CD4-positive, alpha-beta T cell (primary cell): ENCODE data around the gene CCDC33. TPM values are rescaled to one million over a fixed set of nuclear protein-coding genes. Genes with fewer than 3 reads are reported as not detected.

Source experiments
- ATAC-seq: fragments of 200-7000 bp; cut with Tn5 transposase; one replicate; pipeline ENCODE4 v1.10.0; 2022; ENCODE audit warnings: mild to moderate bottlenecking; ENCODE audit not compliant: poor library complexity
- CTCF ChIA-PET: fragments of 350-600 bp; sonication (Branson Sonifier 250); formaldehyde crosslinking; loops from one replicate; lab custom pipeline; 2021; ENCODE audit warnings: antibody characterized with exemption, inconsistent platforms; lab: Charles Lee
- POLR2A ChIA-PET: fragments of 350-600 bp; sonication (Branson Sonifier 250); formaldehyde crosslinking; loops from one replicate; lab custom pipeline; 2021; ENCODE audit warnings: antibody characterized with exemption, inconsistent platforms; lab: Charles Lee
- DNase-seq, 14 experiments: peaks; one replicate each; pipeline ENCODE4 v3.0.0-alpha.2; 2013 to 2020; ENCODE audit warnings: mixed read lengths in 2 of 14
- H3K27ac ChIP-seq, 2 donors: one replicate each; pipeline versions ENCODE4 v1.5.1 to v1.7.0; 2013; ENCODE audit warnings: low read length in 2 of 2, low read depth in 1 of 2, mild to moderate bottlenecking in 1 of 2
- H3K27me3 ChIP-seq, 2 experiments: 1 replicate in 1 of 2; 2 replicates in 1 of 2; pipeline versions ENCODE4 v1.6.1 to v1.7.0; 2013; ENCODE audit warnings: low read length in 2 of 2, control low read depth in 1 of 2, mild to moderate bottlenecking in 1 of 2, moderate library complexity in 1 of 2; ENCODE audit not compliant: insufficient read depth in 2 of 2, control insufficient read depth in 1 of 2
- H3K36me3 ChIP-seq: one replicate; pipeline ENCODE4 v1.6.1; 2013; ENCODE audit warnings: low read length, control low read depth; ENCODE audit not compliant: insufficient read depth
- H3K4me1 ChIP-seq: one replicate; pipeline ENCODE4 v1.6.1; 2013; ENCODE audit warnings: low read length, control low read depth; ENCODE audit not compliant: insufficient read depth
- H3K4me3 ChIP-seq: one replicate; pipeline ENCODE4 v1.5.1; 2013; ENCODE audit warnings: mild to moderate bottlenecking, low read length, moderate library complexity
- H3K9me3 ChIP-seq, 2 experiments: 1 replicate in 1 of 2; 2 replicates in 1 of 2; pipeline versions ENCODE4 v1.6.1 to v1.7.0; 2013; ENCODE audit warnings: low read length in 2 of 2, mild to moderate bottlenecking in 2 of 2, control low read depth in 1 of 2, moderate library complexity in 1 of 2; ENCODE audit not compliant: control insufficient read depth in 1 of 2, insufficient read depth in 1 of 2
- H3K27ac Mint-ChIP-seq: one replicate; pipeline ENCODE4 v1.8.0; 2020; ENCODE audit warnings: mixed read lengths
- H3K27me3 Mint-ChIP-seq: one replicate; pipeline ENCODE4 v1.8.0; 2021; ENCODE audit warnings: mixed read lengths
- H3K36me3 Mint-ChIP-seq: one replicate; pipeline ENCODE4 v1.8.0; 2021; ENCODE audit warnings: low read depth, mixed read lengths
- H3K4me1 Mint-ChIP-seq: one replicate; pipeline ENCODE4 v1.8.0; 2021; ENCODE audit warnings: low read depth, mixed read lengths
- H3K4me3 Mint-ChIP-seq: one replicate; pipeline ENCODE4 v1.8.0; 2020; ENCODE audit warnings: mild to moderate bottlenecking, mixed read lengths
- H3K9me3 Mint-ChIP-seq: one replicate; pipeline ENCODE4 v1.8.0; 2020; ENCODE audit warnings: mixed read lengths
- intact Hi-C, 2 experiments: fragments of 100-400 bp; cut with DNase I in 1 of 2; cut with micrococcal nuclease in 1 of 2; formaldehyde crosslinking; loops; one replicate each; pipeline versions ENCODE4 v1.15.1 to v1.9.0; 2023 to 2025; cut with DNase I, micrococcal nuclease
- total RNA-seq, 174 experiments: library from RNA in 2 of 174; stranded (reverse) in 2 of 174; gene quantifications; one replicate each; pipeline ENCODE4 v1.2.3 and lab custom pipeline; 2021 to 2026
- TF ChIP-seq, protein P1 (sequence below): fragments of 200-600 bp; IDR thresholded peaks from one replicate; pipeline ENCODE4 v1.8.0; 2022; ENCODE audit warnings: antibody characterized with exemption, mild to moderate bottlenecking

CCDC33 gene
- total RNA-seq, 2 experiments from 2014 or later = not detected

DNA sequence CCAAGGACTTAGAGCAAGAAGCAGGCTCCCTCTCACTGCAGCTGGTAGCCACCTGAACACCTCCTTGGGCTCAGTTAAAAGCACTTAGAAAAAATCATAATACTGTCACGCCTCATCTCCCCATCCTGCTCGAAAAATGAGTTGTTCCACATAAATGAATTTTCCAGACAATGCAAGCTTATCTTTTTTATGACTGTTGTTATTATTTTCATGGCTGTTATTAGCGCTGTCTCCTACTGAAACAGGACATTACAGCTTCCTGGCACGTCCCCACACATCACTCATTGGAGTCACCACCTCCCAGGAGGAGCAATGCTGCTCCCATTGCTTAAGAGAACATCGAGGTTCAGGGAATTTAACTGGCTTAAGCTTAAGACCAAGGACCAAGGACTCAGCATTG is 26.5 kb downstream of the CCDC33 start:
- CTCF ChIA-PET = no interaction called here
- Histone ChIP-seq H3K27me3 (peaks cover 4 to 7% of the 10 kb centered on the region in 2 experiments), H3K36me3 (no peaks in the 10 kb centered on the region), H3K9me3 (peaks cover 0 to 4% of the 10 kb centered on the region in 2 experiments), H3K4me1 (no peaks in the 10 kb centered on the region), H3K4me3 (no peak overlapping the region), H3K27ac (no peak overlapping the region)
- Mint-ChIP-seq H3K4me1 (no peaks in the 10 kb centered on the region), H3K9me3 (no peaks in the 10 kb centered on the region), H3K4me3 (no peak overlapping the region), H3K27me3 (peaks cover 54% of the 10 kb centered on the region), H3K27ac (no peak overlapping the region), H3K36me3 (no peaks in the 10 kb centered on the region)
- ATAC-seq (no peak), DNase-seq (no peak)
- intact Hi-C loops = no loop called here
- POLR2A ChIA-PET = no interaction called here
- TF ChIP-seq, protein P1, sequence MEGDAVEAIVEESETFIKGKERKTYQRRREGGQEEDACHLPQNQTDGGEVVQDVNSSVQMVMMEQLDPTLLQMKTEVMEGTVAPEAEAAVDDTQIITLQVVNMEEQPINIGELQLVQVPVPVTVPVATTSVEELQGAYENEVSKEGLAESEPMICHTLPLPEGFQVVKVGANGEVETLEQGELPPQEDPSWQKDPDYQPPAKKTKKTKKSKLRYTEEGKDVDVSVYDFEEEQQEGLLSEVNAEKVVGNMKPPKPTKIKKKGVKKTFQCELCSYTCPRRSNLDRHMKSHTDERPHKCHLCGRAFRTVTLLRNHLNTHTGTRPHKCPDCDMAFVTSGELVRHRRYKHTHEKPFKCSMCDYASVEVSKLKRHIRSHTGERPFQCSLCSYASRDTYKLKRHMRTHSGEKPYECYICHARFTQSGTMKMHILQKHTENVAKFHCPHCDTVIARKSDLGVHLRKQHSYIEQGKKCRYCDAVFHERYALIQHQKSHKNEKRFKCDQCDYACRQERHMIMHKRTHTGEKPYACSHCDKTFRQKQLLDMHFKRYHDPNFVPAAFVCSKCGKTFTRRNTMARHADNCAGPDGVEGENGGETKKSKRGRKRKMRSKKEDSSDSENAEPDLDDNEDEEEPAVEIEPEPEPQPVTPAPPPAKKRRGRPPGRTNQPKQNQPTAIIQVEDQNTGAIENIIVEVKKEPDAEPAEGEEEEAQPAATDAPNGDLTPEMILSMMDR = no peak

DNA sequence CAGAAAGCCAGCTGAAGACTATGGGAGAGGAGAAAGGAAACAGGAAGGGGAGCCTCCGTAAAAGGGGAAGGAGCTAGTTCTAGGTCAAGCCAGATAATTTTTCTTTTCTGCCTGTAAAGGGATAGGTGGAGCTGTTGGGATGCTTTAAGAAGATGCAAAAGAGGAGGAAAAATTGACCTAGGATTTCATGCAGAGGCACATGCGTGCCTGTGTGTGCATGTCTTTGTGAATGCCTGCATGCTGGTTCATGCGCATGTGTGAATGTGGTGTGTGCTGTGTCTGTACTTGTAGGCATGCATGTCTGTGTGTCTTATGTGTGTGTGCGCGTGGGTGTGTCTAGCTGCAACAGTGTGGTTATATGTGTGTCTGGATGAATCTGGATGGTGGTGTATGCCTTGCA is 27.3 kb downstream of the CCDC33 start:
- no peaks in the 10 kb centered on the region for H3K4me1 Mint-ChIP-seq
- peaks cover 0 to 4% of the 10 kb centered on the region in 2 experiments for H3K9me3 ChIP-seq
- no peaks in the 10 kb centered on the region for H3K36me3 Mint-ChIP-seq
- ChIA-PET POLR2A (no interaction called here), CTCF (no interaction called here)
- H3K27ac Mint-ChIP-seq = no peak overlapping the region
- DNase-seq = no peak
- H3K9me3 Mint-ChIP-seq = no peaks in the 10 kb centered on the region
- no peak overlapping the region for H3K4me3 ChIP-seq
- H3K36me3 ChIP-seq = no peaks in the 10 kb centered on the region
- H3K4me3 Mint-ChIP-seq = no peak overlapping the region
- ATAC-seq = no peak
- TF ChIP-seq, protein P1 = no peak
- peaks cover 46% of the 10 kb centered on the region for H3K27me3 Mint-ChIP-seq
- no peak overlapping the region for H3K27ac ChIP-seq
- no peaks in the 10 kb centered on the region for H3K4me1 ChIP-seq
- intact Hi-C loops = no loop called here
- peaks cover 7 to 8% of the 10 kb centered on the region in 2 experiments for H3K27me3 ChIP-seq

DNA sequence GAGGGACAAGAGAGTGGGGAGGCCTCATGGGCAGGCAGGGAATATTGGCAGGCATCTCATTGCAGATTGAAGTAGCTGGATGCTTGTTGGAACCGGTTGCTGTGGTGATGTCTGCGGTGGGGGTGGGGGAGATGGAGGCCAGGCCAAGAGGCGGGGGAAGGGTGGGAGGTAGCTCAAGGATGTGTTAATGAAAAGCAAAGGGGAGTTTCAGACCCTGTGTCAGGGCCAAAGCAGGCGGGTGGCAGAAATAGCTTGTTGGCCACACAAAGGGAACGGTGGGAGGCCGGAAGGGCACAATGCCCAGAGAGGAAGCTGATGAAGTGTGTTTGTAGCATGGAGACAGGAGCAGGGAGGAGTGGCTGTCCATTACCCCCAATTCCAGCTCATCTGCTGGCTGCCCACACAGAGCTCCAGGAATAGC is 28.0 kb downstream of the CCDC33 start:
- H3K4me1 ChIP-seq = no peaks in the 10 kb centered on the region
- Mint-ChIP-seq H3K4me3 (no peak overlapping the region), H3K36me3 (no peaks in the 10 kb centered on the region), H3K9me3 (no peaks in the 10 kb centered on the region), H3K27me3 (peaks cover 50% of the 10 kb centered on the region), H3K4me1 (no peaks in the 10 kb centered on the region), H3K27ac (no peak overlapping the region)
- ATAC-seq (no peak), DNase-seq (no peak)
- intact Hi-C loops = no loop called here
- H3K9me3 ChIP-seq = peaks cover 0 to 4% of the 10 kb centered on the region in 2 experiments
- POLR2A ChIA-PET = no interaction called here
- no peaks in the 10 kb centered on the region for H3K36me3 ChIP-seq
- TF ChIP-seq, protein P1 = no peak
- CTCF ChIA-PET = no interaction called here
- H3K27ac ChIP-seq = no peak overlapping the region
- H3K27me3 ChIP-seq = peaks cover 7 to 8% of the 10 kb centered on the region in 2 experiments
- no peak overlapping the region for H3K4me3 ChIP-seq
